Suprapubic skin (tissue), 4 donors: Measurements from ENCODE around the gene CFAP20DC. TPM values are rescaled to one million over a fixed set of nuclear protein-coding genes. Genes with fewer than 3 reads are reported as not detected.

Experiments used
- DNase-seq, 2 donors: peaks; one replicate each; pipeline ENCODE4 v3.0.0-alpha.2; 2019; ENCODE audit warnings: low spot score in 2 of 2
- H3K27ac ChIP-seq: fragments of 200-600 bp; sonication (generic); one replicate; pipeline ENCODE4 v1.5.1; 2019
- H3K27me3 ChIP-seq: fragments of 200-600 bp; sonication (generic); one replicate; pipeline ENCODE4 v1.5.1; 2019
- H3K36me3 ChIP-seq: fragments of 200-600 bp; sonication (generic); one replicate; pipeline ENCODE4 v1.5.1; 2019
- H3K4me1 ChIP-seq: fragments of 200-600 bp; sonication (generic); one replicate; pipeline ENCODE4 v1.5.1; 2019
- H3K4me3 ChIP-seq: fragments of 200-600 bp; sonication (generic); one replicate; pipeline ENCODE4 v1.5.1; 2019; ENCODE audit warnings: mild to moderate bottlenecking
- H3K9me3 ChIP-seq: fragments of 200-600 bp; sonication (generic); one replicate; pipeline ENCODE4 v1.5.1; 2019
- CTCF ChIP-seq, 2 donors: fragments of 200-600 bp in 1 of 2; fragments of 450-650 bp in 1 of 2; sonication (generic) in 1 of 2; IDR thresholded peaks; one replicate each; pipeline ENCODE4 v1.5.1; 2016 to 2019; ENCODE audit warnings: antibody characterized with exemption in 2 of 2, mild to moderate bottlenecking in 1 of 2, moderate library complexity in 1 of 2
- EP300 ChIP-seq: sonication (generic); formaldehyde crosslinking; IDR thresholded peaks from one replicate; pipeline ENCODE4 v1.6.1; 2017; ENCODE audit warnings: antibody characterized with exemption
- POLR2A ChIP-seq, 2 donors: fragments of 450-650 bp; IDR thresholded peaks; one replicate each; pipeline ENCODE4 v1.6.1; 2017; ENCODE audit warnings: antibody characterized with exemption in 2 of 2, mild to moderate bottlenecking in 2 of 2, moderate library complexity in 2 of 2
- POLR2AphosphoS5 ChIP-seq, 3 donors: sonication (generic); formaldehyde crosslinking; IDR thresholded peaks; one replicate each; pipeline ENCODE4 v1.6.1; 2017; ENCODE audit warnings: antibody characterized with exemption in 3 of 3
- WGBS: methylation state at CpG from one replicate; pipeline ENCODE4 v1.1.5; 2018; 5-methylcytosine and 5-hydroxymethylcytosine counted together
- total RNA-seq, 4 donors: library from RNA; depleted of rRNA; stranded (reverse); fragments of >200 nt; gene quantifications; one replicate each; pipeline ENCODE4 v1.1.0, GENCODE V29; 2016

CFAP20DC gene
- total RNA-seq, 4 donors from 2014 or later, result 0.53 to 2.3 (median 0.94) TPM

DNA sequence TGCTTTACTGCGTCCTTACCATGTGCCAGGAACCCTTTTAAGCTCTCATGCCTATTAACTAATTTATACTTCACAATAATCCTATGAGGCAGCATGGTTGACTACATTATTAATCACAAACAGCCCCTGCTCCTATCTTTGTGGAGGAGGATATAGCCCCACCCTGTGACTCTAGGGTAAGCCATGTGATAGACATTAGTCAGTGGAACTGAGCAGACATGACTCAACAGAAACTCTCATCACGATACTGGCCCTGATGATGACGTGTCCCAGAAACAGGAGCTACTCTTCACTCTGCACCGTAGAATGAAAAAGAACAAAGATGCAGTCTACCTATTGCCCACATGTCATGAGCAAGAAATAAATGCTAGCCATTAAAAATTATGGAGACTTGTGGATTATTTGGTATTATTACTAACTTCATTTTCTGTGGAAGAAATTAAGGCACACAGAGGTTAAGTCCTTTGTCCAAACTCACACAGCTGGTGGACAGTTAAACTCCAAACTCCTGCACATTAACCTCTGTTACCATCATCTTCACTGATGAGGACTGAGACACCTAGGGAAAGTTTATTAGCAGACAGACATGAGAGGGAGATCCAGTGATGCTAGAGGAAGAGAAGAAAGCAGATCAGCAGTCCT lies 51.2 kb downstream of the CFAP20DC start:
- peaks cover 8% of the 10 kb centered on the region for H3K4me1 ChIP-seq
- no peaks in the 10 kb centered on the region for H3K9me3 ChIP-seq
- TF ChIP-seq CTCF (IDR thresholded peaks at IDR 0.05), result no peak
- no peak for TF ChIP-seq POLR2A (IDR thresholded peaks at IDR 0.05)
- H3K27me3 ChIP-seq, result no peaks in the 10 kb centered on the region
- no peaks in the 10 kb centered on the region for H3K36me3 ChIP-seq
- H3K4me3 ChIP-seq, result no peak overlapping the region
- H3K27ac ChIP-seq, result no peak overlapping the region
- no peak for DNase-seq
- WGBS, result 65% methylated on average over 4 of the region's 4 CpGs

DNA sequence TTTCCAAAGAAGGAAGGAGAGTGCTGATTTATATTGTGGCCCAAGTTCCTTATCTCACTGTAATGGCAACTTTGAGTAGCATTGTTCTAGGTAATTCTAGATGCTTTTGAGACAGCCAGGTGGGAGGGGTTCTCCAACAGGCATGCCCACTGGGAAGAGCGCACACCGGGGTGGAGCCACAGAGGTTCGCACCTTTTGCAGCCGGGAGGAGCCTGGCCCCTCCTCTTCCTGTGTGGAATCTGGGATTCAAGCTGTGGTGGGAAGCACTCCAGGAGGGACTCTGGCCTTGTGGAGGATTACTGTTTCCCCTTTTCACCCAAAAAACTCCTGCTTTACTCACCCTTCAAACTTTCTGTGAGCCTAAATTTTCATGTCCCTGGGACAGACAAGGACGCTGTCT lies 53.1 kb downstream of the CFAP20DC start:
- H3K9me3 ChIP-seq, result no peaks in the 10 kb centered on the region
- H3K36me3 ChIP-seq, result no peaks in the 10 kb centered on the region
- H3K27me3 ChIP-seq, result no peaks in the 10 kb centered on the region
- H3K4me1 ChIP-seq, result peaks cover 8% of the 10 kb centered on the region
- TF ChIP-seq POLR2AphosphoS5 (IDR thresholded peaks at IDR 0.05) (no peak), POLR2A (IDR thresholded peaks at IDR 0.05) (no peak), EP300 (no peak), CTCF (IDR thresholded peaks at IDR 0.05) (no peak)
- H3K27ac ChIP-seq, result no peak overlapping the region
- DNase-seq, result no peak
- H3K4me3 ChIP-seq, result no peak overlapping the region
- 90% methylated on average over 5 of the region's 5 CpGs for WGBS

DNA sequence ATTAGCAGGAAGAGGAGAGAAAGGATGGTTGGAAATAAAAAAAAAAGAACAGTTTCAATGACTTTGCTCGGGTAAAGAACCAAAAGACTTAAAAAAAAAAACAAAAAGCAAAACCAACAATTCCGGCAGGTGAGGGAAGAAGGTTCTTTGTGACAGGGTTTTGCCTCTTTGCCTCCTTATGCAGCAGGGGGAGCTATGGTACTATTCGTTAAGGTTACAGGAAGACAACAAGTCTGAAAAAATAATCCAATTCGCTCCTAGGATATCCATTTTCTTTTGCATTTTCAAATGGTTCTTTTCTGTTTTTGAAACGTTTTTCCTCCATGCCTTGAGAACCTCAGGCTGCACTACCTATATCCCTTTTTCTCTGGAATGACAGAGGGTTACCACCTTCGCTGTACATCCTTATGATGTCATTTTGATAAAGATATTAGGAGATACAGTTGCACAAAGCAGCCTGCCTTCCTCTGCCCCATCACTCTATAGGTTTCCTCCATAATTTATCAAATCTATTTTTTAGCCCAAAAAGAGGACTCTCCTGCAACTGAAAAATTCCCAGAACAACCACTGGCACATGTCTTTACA lies 55.0 kb downstream of the CFAP20DC start:
- 19% methylated on average over 6 of the region's 6 CpGs for WGBS
- Histone ChIP-seq H3K27me3 (no peaks in the 10 kb centered on the region), H3K4me1 (peaks cover 8% of the 10 kb centered on the region), H3K9me3 (no peaks in the 10 kb centered on the region), H3K27ac (no peak overlapping the region), H3K4me3 (no peak overlapping the region), H3K36me3 (no peaks in the 10 kb centered on the region)
- no peak for DNase-seq
- TF ChIP-seq POLR2A (IDR thresholded peaks at IDR 0.05), result no peak
- peak; percentile 31 to 51 for TF ChIP-seq CTCF (IDR thresholded peaks at IDR 0.05)

DNA sequence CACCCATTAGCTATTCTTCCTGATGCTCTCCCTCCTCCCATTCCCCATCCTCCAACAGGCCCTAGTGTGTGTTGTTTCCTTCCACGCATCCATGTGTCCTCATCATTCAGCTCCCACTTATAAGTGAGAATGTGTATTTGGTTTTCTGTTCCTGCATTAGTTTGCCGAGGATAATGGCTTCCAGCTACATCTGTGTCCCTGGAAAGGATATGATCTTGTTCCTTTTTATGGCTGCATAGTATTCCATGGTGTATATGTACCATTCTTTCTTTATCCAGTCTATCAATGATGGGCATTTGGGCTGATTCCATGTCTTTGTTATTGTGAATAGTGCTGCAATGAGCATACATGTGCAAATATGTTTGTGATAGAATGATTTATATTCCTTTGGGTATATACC lies 56.3 kb downstream of the CFAP20DC start:
- Histone ChIP-seq H3K36me3 (no peaks in the 10 kb centered on the region), H3K4me1 (peaks cover 3% of the 10 kb centered on the region), H3K9me3 (no peaks in the 10 kb centered on the region), H3K27me3 (no peaks in the 10 kb centered on the region), H3K27ac (no peak overlapping the region), H3K4me3 (no peak overlapping the region)
- TF ChIP-seq CTCF (IDR thresholded peaks at IDR 0.05) (no peak), POLR2AphosphoS5 (IDR thresholded peaks at IDR 0.05) (no peak), EP300 (no peak), POLR2A (IDR thresholded peaks at IDR 0.05) (no peak)
- no peak for DNase-seq
- 100% methylated on average over 2 of the region's 2 CpGs for WGBS

GRCh38 chr3:58991623-58992022 lies 58.2 kb downstream of the CFAP20DC start:
- Histone ChIP-seq H3K27ac (no peak overlapping the region), H3K4me1 (no peaks in the 10 kb centered on the region), H3K27me3 (no peaks in the 10 kb centered on the region), H3K9me3 (no peaks in the 10 kb centered on the region), H3K36me3 (no peaks in the 10 kb centered on the region), H3K4me3 (no peak overlapping the region)
- 88% methylated on average over 5 of the region's 5 CpGs for WGBS
- DNase-seq, result no peak
- TF ChIP-seq CTCF (IDR thresholded peaks at IDR 0.05) (no peak), POLR2A (IDR thresholded peaks at IDR 0.05) (no peak), POLR2AphosphoS5 (IDR thresholded peaks at IDR 0.05) (no peak), EP300 (no peak)
